ENCODE results near the gene PIK3C2B.

DNA sequence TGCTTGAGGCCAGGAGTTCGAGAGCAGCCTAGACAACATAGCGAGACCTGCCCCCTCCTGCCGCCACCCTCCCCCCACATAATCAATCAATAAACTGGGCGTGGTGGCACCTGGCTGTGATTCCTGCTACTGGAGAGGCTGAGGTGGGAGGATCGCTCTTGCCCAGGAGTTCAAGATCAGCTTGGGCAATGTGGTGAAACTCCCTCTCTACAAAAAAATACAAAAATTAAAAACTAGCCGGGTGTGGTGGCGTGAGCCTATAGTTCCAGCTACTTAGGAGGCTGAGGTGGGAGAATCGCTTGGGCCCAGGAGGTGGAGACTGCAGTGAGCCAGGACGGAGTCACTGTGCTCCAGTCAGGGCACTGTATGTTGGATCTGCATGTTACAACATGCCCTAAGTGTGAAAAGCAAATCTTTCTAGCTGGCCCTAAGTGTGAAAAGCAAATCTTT, 14.6 kb upstream of the PIK3C2B start:
- TF ChIP-seq, protein P1, sequence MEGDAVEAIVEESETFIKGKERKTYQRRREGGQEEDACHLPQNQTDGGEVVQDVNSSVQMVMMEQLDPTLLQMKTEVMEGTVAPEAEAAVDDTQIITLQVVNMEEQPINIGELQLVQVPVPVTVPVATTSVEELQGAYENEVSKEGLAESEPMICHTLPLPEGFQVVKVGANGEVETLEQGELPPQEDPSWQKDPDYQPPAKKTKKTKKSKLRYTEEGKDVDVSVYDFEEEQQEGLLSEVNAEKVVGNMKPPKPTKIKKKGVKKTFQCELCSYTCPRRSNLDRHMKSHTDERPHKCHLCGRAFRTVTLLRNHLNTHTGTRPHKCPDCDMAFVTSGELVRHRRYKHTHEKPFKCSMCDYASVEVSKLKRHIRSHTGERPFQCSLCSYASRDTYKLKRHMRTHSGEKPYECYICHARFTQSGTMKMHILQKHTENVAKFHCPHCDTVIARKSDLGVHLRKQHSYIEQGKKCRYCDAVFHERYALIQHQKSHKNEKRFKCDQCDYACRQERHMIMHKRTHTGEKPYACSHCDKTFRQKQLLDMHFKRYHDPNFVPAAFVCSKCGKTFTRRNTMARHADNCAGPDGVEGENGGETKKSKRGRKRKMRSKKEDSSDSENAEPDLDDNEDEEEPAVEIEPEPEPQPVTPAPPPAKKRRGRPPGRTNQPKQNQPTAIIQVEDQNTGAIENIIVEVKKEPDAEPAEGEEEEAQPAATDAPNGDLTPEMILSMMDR (IDR thresholded peaks at IDR 0.05): no peak
- TF ChIP-seq POLR2AphosphoS5 (IDR thresholded peaks at IDR 0.05) (no peak), EP300 (IDR thresholded peaks at IDR 0.05) (no peak)

All from sigmoid colon (tissue), 4 donors.